HepG2 (cell line): ENCODE measurements around the gene RIOK2. TPM values are rescaled to one million over a fixed set of nuclear protein-coding genes. Genes with fewer than 3 reads are reported as not detected.

Experiments
- ATM ChIP-seq: fragments of 450-650 bp; IDR thresholded peaks from 2 replicates; pipeline ENCODE4 v1.7.1; 2017; ENCODE audit warnings: mild to moderate bottlenecking, borderline replicate concordance
- CBX1 ChIP-seq: IDR thresholded peaks from one replicate; pipeline ENCODE4 v1.6.1; 2016; ENCODE audit warnings: antibody characterized with exemption, low read depth
- EED ChIP-seq: sonication (generic); formaldehyde crosslinking; IDR thresholded peaks from 2 replicates; pipeline ENCODE4 v1.5.0; 2020; ENCODE audit warnings: mild to moderate bottlenecking, missing genetic modification reagents
- FOSL1 ChIP-seq: sonication (generic); formaldehyde crosslinking; IDR thresholded peaks from 2 replicates; pipeline ENCODE4 v1.9.0; 2021; ENCODE audit warnings: missing genetic modification reagents, borderline replicate concordance
- GLI4 ChIP-seq: sonication (generic); formaldehyde crosslinking; IDR thresholded peaks from 2 replicates; pipeline ENCODE4 v1.5.1; 2020; ENCODE audit warnings: missing genetic modification reagents, mild to moderate bottlenecking, moderate library complexity, borderline replicate concordance
- KDM5B ChIP-seq: sonication (generic); formaldehyde crosslinking; IDR thresholded peaks from 2 replicates; pipeline ENCODE4 v1.4.0; 2020; ENCODE audit warnings: missing genetic modification reagents, mild to moderate bottlenecking, borderline replicate concordance
- MAFK ChIP-seq, 2 experiments: IDR thresholded peaks in 1 of 2; conservative IDR thresholded peaks in 1 of 2; 2 replicates each; pipeline ENCODE4 v1.6.1; 2011; ENCODE audit warnings: improper control_type of control experiment in 2 of 2, low read length in 2 of 2
- PHF5A ChIP-seq: IDR thresholded peaks from one replicate; pipeline ENCODE4 v1.6.1; 2018; ENCODE audit warnings: low read depth, missing genetic modification reagents; ENCODE audit not compliant: unreplicated experiment
- REST ChIP-seq, 2 experiments: IDR thresholded peaks; 2 replicates each; pipeline ENCODE4 v1.6.1; 2011 to 2012; ENCODE audit warnings: low read length in 2 of 2, borderline replicate concordance in 1 of 2, low read depth in 1 of 2, mild to moderate bottlenecking in 1 of 2, moderate library complexity in 1 of 2
- SCMH1 ChIP-seq: sonication (generic); formaldehyde crosslinking; IDR thresholded peaks from 2 replicates; pipeline ENCODE4 v1.9.0; 2021; ENCODE audit warnings: missing genetic modification reagents, mild to moderate bottlenecking, borderline replicate concordance
- SETDB1 ChIP-seq: sonication (generic); formaldehyde crosslinking; IDR thresholded peaks from 2 replicates; pipeline ENCODE4 v1.5.1; 2020; ENCODE audit warnings: missing genetic modification reagents, mild to moderate bottlenecking, borderline replicate concordance
- SIX4 ChIP-seq: sonication (generic); formaldehyde crosslinking; IDR thresholded peaks from 2 replicates; pipeline ENCODE4 v1.4.0; 2020; ENCODE audit warnings: missing genetic modification reagents
- SMC3 ChIP-seq: IDR thresholded peaks from 2 replicates; pipeline ENCODE4 v1.6.1; 2011; ENCODE audit warnings: low read length, improper control_type of control experiment
- SOX5 ChIP-seq: IDR thresholded peaks from 2 replicates; pipeline ENCODE4 v1.6.1; 2016; ENCODE audit warnings: borderline replicate concordance
- ZBTB14 ChIP-seq: sonication (generic); formaldehyde crosslinking; IDR thresholded peaks from 2 replicates; pipeline ENCODE4 v1.4.0; 2020; ENCODE audit warnings: missing genetic modification reagents
- ZFX ChIP-seq: sonication (generic); formaldehyde crosslinking; IDR thresholded peaks from 2 replicates; pipeline ENCODE4 v1.4.0; 2020; ENCODE audit warnings: mild to moderate bottlenecking, low read depth, missing genetic modification reagents, moderate library complexity
- ZKSCAN5 ChIP-seq: sonication (generic); formaldehyde crosslinking; IDR thresholded peaks from 2 replicates; pipeline ENCODE4 v1.5.1; 2020; ENCODE audit warnings: mild to moderate bottlenecking, missing genetic modification reagents
- ZNF160 ChIP-seq: sonication (generic); formaldehyde crosslinking; IDR thresholded peaks from 2 replicates; pipeline ENCODE4 v1.8.0; 2022; ENCODE audit warnings: mild to moderate bottlenecking, inconsistent platforms, missing genetic modification reagents
- ZNF18 ChIP-seq: sonication (generic); formaldehyde crosslinking; IDR thresholded peaks from 2 replicates; pipeline ENCODE4 v1.8.0; 2022; ENCODE audit warnings: mild to moderate bottlenecking, missing genetic modification reagents; ENCODE audit not compliant: insufficient replicate concordance
- ZNF496 ChIP-seq: sonication (generic); formaldehyde crosslinking; IDR thresholded peaks from 2 replicates; pipeline ENCODE4 v1.8.1; 2023; ENCODE audit warnings: mild to moderate bottlenecking, moderate library complexity, missing genetic modification reagents; ENCODE audit not compliant: insufficient replicate concordance
- ZNF619 ChIP-seq: sonication (generic); formaldehyde crosslinking; IDR thresholded peaks from 2 replicates; pipeline ENCODE4 v1.4.0; 2020; ENCODE audit warnings: mild to moderate bottlenecking, missing genetic modification reagents
- ZNF660 ChIP-seq: sonication (generic); formaldehyde crosslinking; IDR thresholded peaks from 2 replicates; pipeline ENCODE4 v1.5.1; 2020; ENCODE audit warnings: mild to moderate bottlenecking, low read depth, missing genetic modification reagents, borderline replicate concordance
- ZNF850 ChIP-seq: sonication (generic); formaldehyde crosslinking; conservative IDR thresholded peaks from 2 replicates; pipeline ENCODE4 v1.9.0; 2021; ENCODE audit warnings: mild to moderate bottlenecking, missing genetic modification reagents
- polyA plus RNA-seq, 8 experiments: library from polyadenylated mRNA; depleted of rRNA in 3 of 8; stranded (reverse) in 7 of 8; unstranded in 1 of 8; fragments of >200 nt; fragmentation: Illumina TruSeq in 4 of 8; extraction: Trizol in 4 of 8; gene quantifications; 2 replicates each; pipeline versions ENCODE4 v1.2.1 to v1.2.3, GENCODE V29; 2011 to 2016; ENCODE audit warnings: low read depth in 4 of 8, missing spikeins in 1 of 8, mixed read lengths in 1 of 8; ENCODE audit not compliant: insufficient read depth in 1 of 8
- total RNA-seq, 5 experiments: library from RNA; depleted of rRNA; stranded (reverse); fragments of >200 nt; fragmentation: Illumina TruSeq; extraction: Trizol; gene quantifications; 2 replicates each; pipeline ENCODE4 v1.2.3, GENCODE V29; 2016; ENCODE audit warnings: low read depth in 1 of 5

RIOK2 gene
- total and polyA plus RNA-seq, 2 of the 13 experiments (the other 11 are each of a cell fraction or from before 2014, with no cell fraction given) = 8.1 to 46.6 TPM

- peak in 1 of 2 experiments; percentile 64; a peak in 2 of 4 replicates for TF ChIP-seq REST (IDR thresholded peaks at IDR 0.05; ENCODE audit: borderline replicate concordance in 1 of 2, low read depth in 1 of 2, low read length in 2 of 2)
- no peak for TF ChIP-seq SMC3
- no peak for TF ChIP-seq ZNF496 (CRISPR knock-in tag)
- no peak for TF ChIP-seq SCMH1
- 0 out of 2 replicates have a peak, but pooled peaks have one; percentile 47 for TF ChIP-seq ZBTB14
- no peak for TF ChIP-seq CBX1
- no peak for TF ChIP-seq MAFK (conservative IDR thresholded peaks at IDR 0.05 in 1 of 2, IDR thresholded peaks at IDR 0.05 in 1 of 2; ENCODE audit: low read length in 2 of 2)
- peak; percentile 83 for TF ChIP-seq ZNF18 (CRISPR knock-in tag)
- TF ChIP-seq ZFX (CRISPR knock-in tag) = peak; percentile 54
- TF ChIP-seq GLI4 (CRISPR knock-in tag) = peak; percentile 66; the same call in 1 of the 2 replicates
- TF ChIP-seq PHF5A = peak; percentile 24
- no peak for TF ChIP-seq ZNF619 (CRISPR knock-in tag)
- peak; percentile 32; the same call in 1 of the 2 replicates for TF ChIP-seq FOSL1 (CRISPR knock-in tag)
- TF ChIP-seq ZNF850 (CRISPR knock-in tag) = no peak
- TF ChIP-seq SIX4 (CRISPR knock-in tag) = 0 out of 2 replicates have a peak, but pooled peaks have one; percentile 33
- no peak; the same call in 1 of the 2 replicates for TF ChIP-seq ZNF160 (CRISPR knock-in tag)
- peak; percentile 73; the same call in 1 of the 2 replicates for TF ChIP-seq SETDB1 (CRISPR knock-in tag)
- no peak; the same call in 1 of the 2 replicates for TF ChIP-seq EED (CRISPR knock-in tag)
- TF ChIP-seq KDM5B (CRISPR knock-in tag) = peak; percentile 83
- no peak for TF ChIP-seq ATM
- TF ChIP-seq ZKSCAN5 (CRISPR knock-in tag) = no peak
- 0 out of 2 replicates have a peak, but pooled peaks have one; percentile 18 for TF ChIP-seq SOX5 (CRISPR knock-in tag)
- no peak for TF ChIP-seq ZNF660 (CRISPR knock-in tag)
Measured at GRCh38 chr5:97183100-97183929, at the start of gene RIOK2 (continued).
